Subcutaneous abdominal adipose tissue (tissue), 5 donors: ENCODE data around the gene FBXO21.

Experiments
- H3K27ac ChIP-seq: one replicate; pipeline ENCODE4 v1.7.0; 2013; ENCODE audit warnings: low read depth, mild to moderate bottlenecking, inconsistent platforms, low read length, moderate library complexity
- H3K27me3 ChIP-seq, 5 donors: one replicate each; pipeline ENCODE4 v1.7.0; 2013; ENCODE audit warnings: low read length in 5 of 5, inconsistent platforms in 1 of 5; ENCODE audit not compliant: control insufficient read depth in 5 of 5, insufficient read depth in 4 of 5
- H3K36me3 ChIP-seq, 5 donors: one replicate each; pipeline ENCODE4 v1.7.0; 2013; ENCODE audit warnings: low read length in 5 of 5; ENCODE audit not compliant: control insufficient read depth in 5 of 5, insufficient read depth in 5 of 5
- H3K4me1 ChIP-seq, 5 donors: one replicate each; pipeline ENCODE4 v1.7.0; 2013; ENCODE audit warnings: low read length in 5 of 5, mild to moderate bottlenecking in 3 of 5, moderate library complexity in 1 of 5; ENCODE audit not compliant: control insufficient read depth in 5 of 5, insufficient read depth in 5 of 5
- H3K4me3 ChIP-seq, 5 donors: one replicate each; pipeline ENCODE4 v1.7.0; 2013; ENCODE audit warnings: low read length in 5 of 5, low read depth in 1 of 5
- H3K9ac ChIP-seq, 5 donors: one replicate each; pipeline ENCODE4 v1.7.0; 2013; ENCODE audit warnings: low read length in 5 of 5, mild to moderate bottlenecking in 4 of 5, moderate library complexity in 3 of 5
- H3K9me3 ChIP-seq, 5 donors: one replicate each; pipeline ENCODE4 v1.7.0; 2013; ENCODE audit warnings: low read length in 5 of 5; ENCODE audit not compliant: control insufficient read depth in 5 of 5
- donor health status: healthy.
- donor health status: healthy.
- donor health status: healthy.
- donor health status: healthy.
- donor health status: healthy.

FBXO21 gene

DNA sequence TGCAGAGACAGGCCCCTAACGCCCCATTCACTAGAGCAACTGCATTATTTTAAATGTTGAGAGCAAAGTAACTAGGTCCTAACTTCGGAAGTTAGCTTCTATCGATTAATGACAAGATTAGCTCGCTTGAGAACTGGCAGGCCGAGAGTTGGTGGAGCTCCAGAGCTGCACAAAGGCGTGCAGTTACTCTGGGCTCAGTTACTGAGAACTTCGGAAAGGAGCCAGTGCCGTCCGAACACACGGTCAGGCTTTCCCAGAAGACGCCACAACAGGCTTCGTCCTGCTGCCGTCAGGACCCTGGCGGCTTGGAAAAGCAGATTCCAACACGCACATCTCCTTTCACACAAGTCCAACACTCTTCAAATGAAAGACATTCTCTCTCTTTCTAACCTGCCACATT is 45.7 kb downstream of the FBXO21 start:
- Histone ChIP-seq H3K9me3 (no peaks in the 10 kb centered on the region), H3K4me3 (no peak overlapping the region), H3K27me3 (no peaks in the 10 kb centered on the region), H3K27ac (no peak overlapping the region), H3K4me1 (peaks cover 0 to 22% (median 5%) of the 10 kb centered on the region in 5 donors), H3K36me3 (peaks cover 5 to 40% (median 26%) of the 10 kb centered on the region in 5 donors), H3K9ac (no peak overlapping the region)

DNA sequence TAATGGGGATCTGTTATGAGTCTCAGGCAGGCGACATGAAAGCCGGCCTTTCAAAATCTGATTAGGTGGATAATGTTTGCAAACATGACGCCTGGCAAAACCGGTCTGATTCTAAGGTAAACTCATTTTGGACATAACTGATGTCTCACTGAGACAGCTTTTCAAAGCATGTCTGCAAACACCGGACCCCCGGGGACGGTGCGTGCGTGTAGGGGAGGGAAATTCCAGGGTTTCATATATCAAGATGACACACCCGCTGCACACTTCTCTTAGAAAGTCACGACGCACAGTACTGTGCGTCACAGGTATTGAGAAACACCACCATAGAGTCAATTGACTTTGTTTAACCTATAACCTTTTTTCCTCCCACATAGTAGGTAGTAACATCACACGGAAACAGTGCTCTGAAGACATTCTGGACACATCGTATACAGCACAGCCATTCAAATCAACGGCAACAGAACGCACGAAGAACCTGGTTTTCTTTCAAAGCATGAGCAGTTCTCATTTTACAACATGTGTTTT is 47.2 kb downstream of the FBXO21 start:
- H3K27ac ChIP-seq, result no peak overlapping the region
- no peaks in the 10 kb centered on the region for H3K27me3 ChIP-seq
- H3K9ac ChIP-seq, result no peak overlapping the region
- peaks cover 5 to 28% (median 21%) of the 10 kb centered on the region in 5 donors for H3K36me3 ChIP-seq
- no peak overlapping the region for H3K4me3 ChIP-seq
- no peaks in the 10 kb centered on the region for H3K9me3 ChIP-seq
- H3K4me1 ChIP-seq, result peaks cover 0 to 22% (median 5%) of the 10 kb centered on the region in 5 donors

DNA sequence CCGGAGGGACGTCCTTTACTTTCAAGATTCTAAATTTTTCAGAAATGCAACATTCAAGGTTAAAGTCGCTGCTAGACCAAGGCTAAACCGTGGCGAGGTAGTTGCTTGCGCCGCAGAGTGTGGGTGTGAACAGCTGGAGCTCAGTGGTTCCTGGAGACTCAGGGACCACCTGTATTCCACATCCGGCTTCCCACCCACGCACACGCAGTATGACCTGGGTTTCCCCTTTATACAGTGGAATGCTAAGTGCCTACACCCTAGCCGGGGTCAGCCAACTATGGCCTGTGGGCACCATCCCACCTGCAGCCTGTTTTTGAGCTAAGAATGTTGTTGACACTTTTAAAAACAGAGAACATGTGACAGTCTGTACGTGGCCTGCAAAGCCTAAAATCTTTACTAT is 48.2 kb downstream of the FBXO21 start:
- no peak overlapping the region for H3K27ac ChIP-seq
- no peaks in the 10 kb centered on the region for H3K9me3 ChIP-seq
- peaks cover 5 to 23% (median 16%) of the 10 kb centered on the region in 5 donors for H3K36me3 ChIP-seq
- no peak overlapping the region for H3K4me3 ChIP-seq
- H3K4me1 ChIP-seq, result peaks cover 0 to 18% (median 5%) of the 10 kb centered on the region in 5 donors
- no peaks in the 10 kb centered on the region for H3K27me3 ChIP-seq
- H3K9ac ChIP-seq, result no peak overlapping the region

DNA sequence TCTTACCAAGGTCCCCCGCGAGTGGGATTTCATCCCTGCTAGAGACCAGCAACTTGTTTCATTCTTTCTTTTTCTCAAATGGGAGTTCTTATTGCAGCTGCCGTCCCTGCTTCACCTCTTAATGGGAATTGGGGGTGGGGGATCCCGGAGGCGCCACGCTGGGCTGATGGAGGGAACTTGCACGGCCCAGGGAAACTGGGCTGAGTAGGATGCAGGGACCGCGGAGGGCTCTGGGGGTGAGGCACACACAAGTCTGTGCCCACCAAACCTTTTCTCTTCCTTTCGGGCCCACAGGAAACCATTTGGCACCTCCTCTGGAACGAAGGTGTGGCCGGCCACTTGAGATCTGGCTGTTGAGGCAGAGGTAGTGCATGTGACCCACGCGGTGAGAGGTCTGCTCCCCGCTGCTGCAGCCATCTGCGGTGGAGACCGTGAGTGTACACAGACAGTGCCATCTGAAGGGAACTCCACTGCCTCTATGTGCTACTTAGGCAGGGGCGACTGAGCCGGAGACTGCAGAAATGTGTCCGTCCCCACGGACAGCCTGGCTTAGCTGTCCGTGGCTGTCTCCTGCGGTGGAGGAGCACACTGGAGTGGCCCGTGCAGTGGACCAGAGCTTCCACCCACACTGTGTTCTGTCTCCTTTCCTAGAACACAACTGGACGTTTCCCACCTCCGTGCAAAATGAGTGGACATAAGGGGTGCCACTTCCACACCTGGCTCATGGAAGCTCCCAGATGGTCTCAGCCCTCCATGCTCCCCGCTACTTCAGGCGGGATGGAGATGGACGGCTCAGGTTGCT is 49.0 kb downstream of the FBXO21 start:
- Histone ChIP-seq H3K9ac (no peak overlapping the region), H3K27me3 (no peaks in the 10 kb centered on the region), H3K36me3 (peaks cover 5 to 21% (median 16%) of the 10 kb centered on the region in 5 donors), H3K27ac (no peak overlapping the region), H3K9me3 (no peaks in the 10 kb centered on the region), H3K4me3 (peak overlapping the region in 2 of 5 donors; percentile 11 to 13), H3K4me1 (peaks cover 0 to 18% (median 5%) of the 10 kb centered on the region in 5 donors)

DNA sequence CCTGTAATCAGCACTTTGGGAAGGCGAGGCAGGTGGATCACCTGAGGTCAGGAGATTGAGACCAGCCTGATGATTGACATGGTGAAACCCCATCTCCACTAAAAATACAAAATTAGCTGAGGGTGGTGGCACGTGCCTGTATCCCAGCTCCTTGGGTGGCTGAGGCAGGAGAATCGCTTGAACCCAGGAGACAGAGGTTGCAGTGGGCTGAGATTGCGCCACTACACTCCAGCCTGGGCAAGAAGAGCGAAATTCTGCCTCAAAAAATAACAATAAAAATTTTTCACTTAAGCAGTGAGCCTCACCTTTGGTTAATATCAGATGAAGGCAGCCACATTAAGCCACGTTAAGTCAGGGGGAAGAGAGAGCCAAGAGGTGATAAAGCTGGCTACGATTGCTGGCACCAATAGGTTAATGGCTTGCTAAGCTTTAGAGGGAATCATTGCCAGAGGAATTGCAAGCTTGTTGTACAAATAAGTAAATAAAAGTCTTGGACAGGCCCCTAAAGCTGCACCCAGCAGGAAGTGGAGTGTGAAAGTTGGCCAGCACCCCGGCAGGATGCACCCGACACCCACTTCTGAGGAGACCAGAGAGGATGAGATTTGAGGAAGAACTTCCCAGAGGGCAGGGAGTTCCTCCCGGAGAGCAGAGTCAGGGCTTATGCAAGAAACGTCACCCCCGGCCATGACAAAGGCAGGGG is 49.7 kb downstream of the FBXO21 start:
- Histone ChIP-seq H3K27me3 (no peaks in the 10 kb centered on the region), H3K36me3 (peaks cover 3 to 14% (median 10%) of the 10 kb centered on the region in 5 donors), H3K27ac (no peak overlapping the region), H3K9me3 (no peaks in the 10 kb centered on the region), H3K4me3 (no peak overlapping the region), H3K4me1 (peaks cover 0 to 18% (median 5%) of the 10 kb centered on the region in 5 donors), H3K9ac (no peak overlapping the region)

DNA sequence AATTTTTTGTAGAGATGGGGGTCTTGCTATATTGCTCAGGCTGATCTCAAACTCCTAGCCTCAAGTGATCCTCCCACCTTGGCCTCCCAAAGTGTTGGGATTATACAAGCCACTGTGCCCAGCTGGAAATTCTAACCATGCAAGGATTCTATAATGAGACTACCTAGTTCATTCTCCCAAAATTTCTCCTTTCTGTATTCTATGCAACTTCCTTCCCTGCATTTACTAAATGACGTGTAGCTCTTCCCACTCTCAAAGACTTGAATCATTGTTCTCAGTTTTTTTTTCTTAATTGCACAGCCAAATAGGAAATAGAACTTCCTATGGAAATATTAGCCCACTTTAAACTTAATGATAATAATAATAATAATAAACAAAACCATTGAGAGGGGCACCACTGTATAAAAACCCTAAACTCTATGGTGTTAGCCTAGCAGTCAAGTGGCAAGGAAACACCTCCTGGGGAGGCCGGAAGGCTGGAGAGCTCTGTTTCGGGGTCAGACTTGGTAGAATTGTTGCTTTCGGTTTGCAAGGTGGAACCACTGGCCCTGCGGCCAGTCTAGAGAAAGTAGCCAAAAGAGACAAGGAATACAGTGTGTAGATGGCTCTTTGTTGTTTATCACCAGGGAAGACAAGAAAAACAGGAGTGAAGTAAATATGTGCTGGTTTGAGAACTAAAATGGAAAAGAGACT is 51.1 kb downstream of the FBXO21 start:
- Histone ChIP-seq H3K9me3 (no peaks in the 10 kb centered on the region), H3K4me3 (peak overlapping the region in 2 of 5 donors; percentile 46 to 55), H3K9ac (peak overlapping the region in 1 of 5 donors; percentile 48), H3K36me3 (peaks cover 0 to 8% (median under 1%) of the 10 kb centered on the region in 5 donors), H3K4me1 (peaks cover 0 to 18% (median 5%) of the 10 kb centered on the region in 5 donors), H3K27me3 (no peaks in the 10 kb centered on the region), H3K27ac (no peak overlapping the region)

DNA sequence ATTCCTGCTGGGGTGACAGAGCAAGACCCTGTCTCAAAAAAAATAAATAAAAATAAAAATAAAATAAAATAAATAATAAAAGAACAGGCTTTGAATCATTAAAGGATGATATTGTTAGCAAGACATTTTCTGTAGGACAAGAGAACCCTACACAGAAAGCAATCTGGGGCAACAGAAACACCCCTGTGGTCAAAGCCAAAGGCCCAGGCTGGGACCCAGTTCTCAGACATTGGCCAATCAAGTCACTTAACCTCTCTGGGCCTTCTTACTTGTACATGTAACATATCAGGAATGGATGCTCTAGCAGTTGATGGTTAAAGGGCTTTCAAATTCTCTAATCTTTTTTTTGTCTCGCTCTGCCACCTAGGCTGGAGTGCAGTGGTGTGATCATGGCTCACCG is 55.5 kb downstream of the FBXO21 start:
- no peak overlapping the region for H3K4me3 ChIP-seq
- no peak overlapping the region for H3K9ac ChIP-seq
- H3K27me3 ChIP-seq, result peaks cover 0 to 3% (median 0%) of the 10 kb centered on the region in 5 donors
- H3K4me1 ChIP-seq, result peaks cover 0 to 4% (median 0%) of the 10 kb centered on the region in 5 donors
- no peaks in the 10 kb centered on the region for H3K9me3 ChIP-seq
- H3K36me3 ChIP-seq, result no peaks in the 10 kb centered on the region
- no peak overlapping the region for H3K27ac ChIP-seq

DNA sequence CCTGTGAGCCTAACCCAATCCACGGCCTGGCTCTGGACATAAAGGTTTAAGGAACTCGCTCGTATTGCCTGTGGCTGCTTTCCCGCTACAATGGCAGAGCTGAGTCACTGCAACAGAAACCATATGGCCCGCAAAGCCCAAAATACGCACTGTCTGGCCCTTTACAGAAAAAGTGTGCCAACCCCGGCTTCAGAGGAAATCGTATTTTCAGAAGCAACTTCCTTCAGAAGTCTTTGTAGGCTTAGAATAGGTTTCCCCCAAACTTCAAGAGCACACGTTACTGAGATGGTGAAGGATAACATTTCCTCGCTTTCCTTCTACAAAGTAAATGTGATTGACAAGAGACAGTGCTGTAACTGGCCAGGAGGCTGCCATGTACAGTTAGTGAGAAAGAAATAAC is 56.2 kb downstream of the FBXO21 start:
- Histone ChIP-seq H3K9ac (no peak overlapping the region), H3K36me3 (no peaks in the 10 kb centered on the region), H3K4me1 (peaks cover 0 to 4% (median 0%) of the 10 kb centered on the region in 5 donors), H3K9me3 (no peaks in the 10 kb centered on the region), H3K4me3 (no peak overlapping the region), H3K27me3 (peaks cover 0 to 3% (median 0%) of the 10 kb centered on the region in 5 donors), H3K27ac (no peak overlapping the region)

DNA sequence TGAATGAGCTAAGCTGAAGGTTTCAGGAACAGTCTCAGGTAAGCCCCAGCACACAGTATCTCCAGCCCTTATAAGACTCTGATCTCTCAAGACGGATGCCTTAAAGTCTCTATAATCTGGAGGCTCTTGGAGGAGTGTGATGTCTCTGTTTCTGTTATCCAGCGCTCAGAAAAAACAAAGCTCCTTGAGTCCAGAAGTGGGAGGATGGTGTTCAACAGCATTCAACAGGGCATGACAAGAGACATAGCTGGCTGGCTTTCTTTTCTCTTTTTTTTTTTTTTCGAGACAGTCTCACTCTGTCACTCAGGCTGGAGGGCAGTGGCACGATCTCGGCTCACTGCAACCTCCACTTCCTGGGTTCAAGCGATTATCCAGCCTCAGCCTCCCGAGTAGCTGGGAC is 59.5 kb downstream of the FBXO21 start:
- H3K27ac ChIP-seq, result no peak overlapping the region
- H3K9me3 ChIP-seq, result no peaks in the 10 kb centered on the region
- no peaks in the 10 kb centered on the region for H3K36me3 ChIP-seq
- no peak overlapping the region for H3K9ac ChIP-seq
- H3K4me3 ChIP-seq, result no peak overlapping the region
- peaks cover 0 to 3% (median 0%) of the 10 kb centered on the region in 5 donors for H3K27me3 ChIP-seq
- H3K4me1 ChIP-seq, result peaks cover 0 to 4% (median 0%) of the 10 kb centered on the region in 5 donors
